GM18508 (cell line): ENCODE data around the gene PHACTR3.

Source experiments
- ATAC-seq: cut with Tn5 transposase; IDR thresholded peaks from one replicate; pipeline ENCODE4 v1.9.1; 2021; ENCODE audit warnings: moderate number of reproducible peaks; ENCODE audit not compliant: insufficient read depth, unreplicated experiment

PHACTR3 gene

GRCh38 chr20:59770851-59771250, 166.5 kb downstream of the PHACTR3 start:
- no peak for ATAC-seq

GRCh38 chr20:59771506-59772372, 167.4 kb downstream of the PHACTR3 start:
- no peak for ATAC-seq

GRCh38 chr20:59772373-59772705, 168.0 kb downstream of the PHACTR3 start:
- no peak for ATAC-seq

GRCh38 chr20:59772931-59773913, 168.9 kb downstream of the PHACTR3 start:
- no peak for ATAC-seq

GRCh38 chr20:59774204-59774641, 169.9 kb downstream of the PHACTR3 start:
- no peak for ATAC-seq

GRCh38 chr20:59774921-59775686, 170.8 kb downstream of the PHACTR3 start:
- no peak for ATAC-seq

- no peak for ATAC-seq
Measured at GRCh38 chr20:59775687-59776055, 171.3 kb downstream of the PHACTR3 start.

- ATAC-seq, result no peak
Measured at GRCh38 chr20:59776059-59776603, 171.8 kb downstream of the PHACTR3 start.

- ATAC-seq, result no peak
Measured at GRCh38 chr20:59776626-59777330, 172.4 kb downstream of the PHACTR3 start.

GRCh38 chr20:59777331-59777725, 173.0 kb downstream of the PHACTR3 start:
- no peak for ATAC-seq

- ATAC-seq, result no peak
Measured at GRCh38 chr20:59777814-59778575, 173.7 kb downstream of the PHACTR3 start.

GRCh38 chr20:59778615-59779200, 174.4 kb downstream of the PHACTR3 start:
- no peak for ATAC-seq

- no peak for ATAC-seq
Measured at GRCh38 chr20:59779656-59780380, 175.5 kb downstream of the PHACTR3 start.

- no peak for ATAC-seq
Measured at GRCh38 chr20:59780494-59781185, 176.3 kb downstream of the PHACTR3 start.

- ATAC-seq, result no peak
Measured at GRCh38 chr20:59781226-59781625, 176.9 kb downstream of the PHACTR3 start.

- ATAC-seq, result no peak
Measured at GRCh38 chr20:59782986-59783640, 178.8 kb downstream of the PHACTR3 start.

- no peak for ATAC-seq
Measured at GRCh38 chr20:59783641-59784010, 179.3 kb downstream of the PHACTR3 start.
